ENCODE results near the gene COL5A2.

- TF ChIP-seq EP300 (IDR thresholded peaks at IDR 0.05), result no peak
- TF ChIP-seq, protein P1, sequence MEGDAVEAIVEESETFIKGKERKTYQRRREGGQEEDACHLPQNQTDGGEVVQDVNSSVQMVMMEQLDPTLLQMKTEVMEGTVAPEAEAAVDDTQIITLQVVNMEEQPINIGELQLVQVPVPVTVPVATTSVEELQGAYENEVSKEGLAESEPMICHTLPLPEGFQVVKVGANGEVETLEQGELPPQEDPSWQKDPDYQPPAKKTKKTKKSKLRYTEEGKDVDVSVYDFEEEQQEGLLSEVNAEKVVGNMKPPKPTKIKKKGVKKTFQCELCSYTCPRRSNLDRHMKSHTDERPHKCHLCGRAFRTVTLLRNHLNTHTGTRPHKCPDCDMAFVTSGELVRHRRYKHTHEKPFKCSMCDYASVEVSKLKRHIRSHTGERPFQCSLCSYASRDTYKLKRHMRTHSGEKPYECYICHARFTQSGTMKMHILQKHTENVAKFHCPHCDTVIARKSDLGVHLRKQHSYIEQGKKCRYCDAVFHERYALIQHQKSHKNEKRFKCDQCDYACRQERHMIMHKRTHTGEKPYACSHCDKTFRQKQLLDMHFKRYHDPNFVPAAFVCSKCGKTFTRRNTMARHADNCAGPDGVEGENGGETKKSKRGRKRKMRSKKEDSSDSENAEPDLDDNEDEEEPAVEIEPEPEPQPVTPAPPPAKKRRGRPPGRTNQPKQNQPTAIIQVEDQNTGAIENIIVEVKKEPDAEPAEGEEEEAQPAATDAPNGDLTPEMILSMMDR (IDR thresholded peaks at IDR 0.05), result no peak
- TF ChIP-seq POLR2A (IDR thresholded peaks at IDR 0.05), result no peak
Measured at GRCh38 chr2:189159273-189159672, 20.3 kb downstream of the COL5A2 start.

Data from upper lobe of left lung (tissue), 4 donors.